Naive thymus-derived CD8-positive, alpha-beta T cell (primary cell): ENCODE measurements around the gene HSP90AB1. TPM values are rescaled to one million over a fixed set of nuclear protein-coding genes. Genes with fewer than 3 reads are reported as not detected.

Source experiments
- ATAC-seq, 2 donors: fragments of 150-1000 bp; cut with Tn5 transposase in 1 of 2; sonication (Bioruptor Pico), chemical (Tn5 transposase) in 1 of 2; 1 replicate in 1 of 2; 2 replicates in 1 of 2; pipeline ENCODE4 v1.10.0; 2021; ENCODE audit warnings: mild to moderate bottlenecking in 2 of 2, moderate library complexity in 2 of 2
- POLR2A ChIA-PET: fragments of 350-600 bp; sonication (Branson Sonifier 250); formaldehyde crosslinking; loops from one replicate; lab custom pipeline; 2021; ENCODE audit warnings: antibody characterized with exemption; lab: Charles Lee
- DNase-seq, 10 donors: peaks; one replicate each; pipeline versions ENCODE4 v3.0.0 to v3.0.0-alpha.2; 2020 to 2022
- H3K27ac Mint-ChIP-seq, 10 donors: one replicate each; pipeline ENCODE4 v1.8.0; 2020 to 2022; ENCODE audit warnings: mild to moderate bottlenecking in 10 of 10, mixed read lengths in 10 of 10, moderate library complexity in 4 of 10, inconsistent platforms in 1 of 10
- H3K27me3 Mint-ChIP-seq, 5 donors: one replicate each; pipeline ENCODE4 v1.8.0; 2021 to 2022; ENCODE audit warnings: mixed read lengths in 5 of 5
- H3K36me3 Mint-ChIP-seq, 3 donors: one replicate each; pipeline ENCODE4 v1.8.0; 2020 to 2022; ENCODE audit warnings: mixed read lengths in 3 of 3, mild to moderate bottlenecking in 2 of 3, inconsistent platforms in 1 of 3
- H3K4me1 Mint-ChIP-seq, 4 donors: one replicate each; pipeline ENCODE4 v1.8.0; 2021 to 2022; ENCODE audit warnings: mixed read lengths in 4 of 4
- H3K4me3 Mint-ChIP-seq, 10 donors: one replicate each; pipeline ENCODE4 v1.8.0; 2020 to 2022; ENCODE audit warnings: mild to moderate bottlenecking in 10 of 10, mixed read lengths in 10 of 10, moderate library complexity in 6 of 10, inconsistent platforms in 1 of 10
- H3K9me3 Mint-ChIP-seq, 9 donors: one replicate each; pipeline ENCODE4 v1.8.0; 2020 to 2022; ENCODE audit warnings: mixed read lengths in 9 of 9, mild to moderate bottlenecking in 3 of 9, inconsistent platforms in 1 of 9, moderate library complexity in 1 of 9
- polyA plus RNA-seq, 3 donors: library from polyadenylated mRNA; unstranded; fragments of 300-500 nt; fragmentation: Illumina TruSeq; gene quantifications; one replicate each; pipeline ENCODE4 v1.2.3, GENCODE V29; 2021
- total RNA-seq, 8 experiments: library from RNA in 2 of 8; stranded (reverse) in 2 of 8; gene quantifications; one replicate each; pipeline ENCODE4 v1.2.3 and lab custom pipeline; 2021 to 2026

Gene HSP90AB1
- total RNA-seq (100 to 1,000 TPM; 480 to 502 TPM), polyA plus RNA-seq (100 to 1,000 TPM; 420 to 607 (median 518) TPM), total RNA-seq (lab: John Stamatoyannopoulos, UW) (610 to 3,928 (median 1,690) reads per million in 6 experiments)

DNA sequence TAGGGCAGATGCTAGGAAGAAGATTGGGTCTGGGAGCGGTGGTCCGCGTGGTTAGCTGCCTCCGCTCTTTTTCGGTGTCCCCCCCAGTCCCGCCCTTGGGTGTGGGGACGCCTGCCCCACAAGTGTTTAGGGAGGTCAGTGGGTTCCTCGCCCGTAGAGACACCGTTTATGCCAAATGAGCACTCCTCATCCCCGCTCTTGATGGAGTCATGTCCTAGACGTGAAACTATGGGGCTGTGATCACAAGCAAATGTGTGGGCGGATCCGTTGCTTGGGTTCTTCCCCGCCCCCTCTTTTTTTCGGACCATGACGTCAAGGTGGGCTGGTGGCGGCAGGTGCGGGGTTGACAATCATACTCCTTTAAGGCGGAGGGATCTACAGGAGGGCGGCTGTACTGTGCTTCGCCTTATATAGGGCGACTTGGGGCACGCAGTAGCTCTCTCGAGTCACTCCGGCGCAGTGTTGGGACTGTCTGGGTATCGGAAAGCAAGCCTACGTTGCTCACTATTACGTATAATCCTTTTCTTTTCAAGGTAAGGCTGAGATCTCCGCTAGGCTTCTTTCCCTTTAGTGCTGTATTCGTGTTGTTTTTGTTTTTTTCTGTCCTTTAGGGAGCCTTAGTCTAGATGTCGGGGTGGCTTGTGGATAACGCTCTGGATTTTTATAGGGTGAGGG, at the start of gene HSP90AB1:
Gene HSP90AB1, plus strand, starts transcription at position 439 of the 675 bp plus-strand sequence. CDS start 1,529 bp downstream, outside the sequence.
- Mint-ChIP-seq H3K4me1 (peaks cover 33 to 56% (median 49%) of the 10 kb centered on the region in 4 donors), H3K9me3 (peaks cover 0 to 4% (median 0%) of the 10 kb centered on the region in 9 donors), H3K36me3 (peaks cover 9 to 42% (median 22%) of the 10 kb centered on the region in 3 donors)

DNA sequence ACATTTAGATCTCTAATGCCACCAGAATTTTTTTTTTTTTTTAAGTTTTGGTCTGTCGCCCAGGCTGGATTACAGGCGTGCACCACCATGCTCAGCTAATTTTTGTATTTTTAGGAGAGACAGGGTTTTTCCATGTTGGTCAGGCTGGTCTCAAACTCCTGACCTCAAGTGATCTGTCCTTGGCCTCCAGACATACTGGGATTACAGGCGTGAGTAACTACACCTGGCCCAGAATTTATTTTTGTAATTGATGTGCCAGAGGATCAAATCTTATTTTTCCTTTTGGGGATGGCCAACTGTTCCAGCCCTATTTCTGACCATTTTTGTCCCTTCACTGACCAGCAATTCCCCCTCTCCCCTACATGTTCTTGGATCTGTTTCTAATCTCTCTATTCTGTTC, 48.2 kb upstream of the HSP90AB1 start:
- H3K9me3 Mint-ChIP-seq = no peaks in the 10 kb centered on the region
- ATAC-seq = no peak
- no peaks in the 10 kb centered on the region for H3K4me1 Mint-ChIP-seq
- DNase-seq = no peak
- POLR2A ChIA-PET = no interaction called here
- H3K27me3 Mint-ChIP-seq = peaks cover 2 to 8% (median 3%) of the 10 kb centered on the region in 5 donors
- H3K27ac Mint-ChIP-seq = no peak overlapping the region
- H3K4me3 Mint-ChIP-seq = no peak overlapping the region
- no peaks in the 10 kb centered on the region for H3K36me3 Mint-ChIP-seq

More for the DNA sequence above, at the start of gene HSP90AB1:
- DNase-seq (peak; percentile 78 to 99 (median 96)), ATAC-seq (peak; percentile 76 to 80)
- Mint-ChIP-seq H3K27me3 (peaks cover 0 to 3% (median 0%) of the 10 kb centered on the region in 5 donors), H3K4me3 (peak within 1 kb of the TSS; percentile 90 to 100 (median 98)), H3K27ac (peak within 1 kb of the TSS; percentile 94 to 100 (median 98))
- POLR2A ChIA-PET = interaction anchor here (0.5 to 6.1 kb wide), 24 partner anchors 9 to 1500 kb away, joined by 3 to 156 read pairs (median 5); partner anchors contain the start of genes AARS2, CDC5L, GTPBP2 and MRPL14

DNA sequence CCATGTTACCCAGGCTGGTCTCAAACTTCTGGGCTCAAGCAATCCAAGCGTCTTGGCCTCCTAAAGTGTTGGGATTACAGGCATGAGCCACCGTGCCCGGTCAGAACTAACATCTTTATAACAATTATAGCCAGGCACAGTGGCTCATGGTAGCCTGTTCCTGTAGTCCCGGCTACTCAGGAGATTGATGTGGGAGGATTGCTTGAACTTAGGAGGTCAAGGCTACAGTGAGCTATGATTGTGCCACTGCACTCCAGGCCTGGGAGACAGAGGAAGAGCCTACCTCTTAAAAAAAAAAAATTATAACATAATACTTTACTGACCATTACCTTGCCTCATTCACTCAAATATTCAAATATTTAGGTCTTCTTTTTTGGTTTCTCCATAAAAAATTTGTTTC, 47.0 kb upstream of the HSP90AB1 start:
- ATAC-seq (no peak), DNase-seq (no peak)
- Mint-ChIP-seq H3K27ac (no peak overlapping the region), H3K27me3 (peaks cover 2 to 8% (median 3%) of the 10 kb centered on the region in 5 donors), H3K4me1 (no peaks in the 10 kb centered on the region), H3K36me3 (no peaks in the 10 kb centered on the region), H3K9me3 (no peaks in the 10 kb centered on the region), H3K4me3 (no peak overlapping the region)
- POLR2A ChIA-PET = no interaction called here

DNA sequence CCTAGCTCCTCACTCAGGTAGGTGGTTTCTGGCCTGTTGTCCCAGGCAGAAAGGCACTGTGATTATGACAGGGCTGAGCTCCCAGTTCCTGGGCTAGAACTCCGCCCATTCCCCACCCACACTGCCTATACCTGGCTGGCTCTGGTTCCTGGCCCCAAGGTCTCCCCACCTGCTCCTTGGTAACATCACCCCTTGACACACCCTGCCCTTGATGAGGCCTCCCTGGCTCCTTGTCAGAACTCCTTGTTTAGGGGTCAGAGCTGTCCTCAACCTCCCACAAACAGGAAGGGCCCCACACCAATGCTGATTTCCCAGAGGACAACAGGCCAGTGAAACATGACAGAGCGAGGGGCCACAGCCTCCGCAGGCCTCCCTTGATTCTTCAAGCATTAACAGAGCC, 45.7 kb upstream of the HSP90AB1 start:
- Mint-ChIP-seq H3K36me3 (no peaks in the 10 kb centered on the region), H3K4me1 (no peaks in the 10 kb centered on the region), H3K27me3 (peaks cover 0 to 8% (median 3%) of the 10 kb centered on the region in 5 donors), H3K9me3 (no peaks in the 10 kb centered on the region), H3K4me3 (no peak overlapping the region), H3K27ac (no peak overlapping the region)
- POLR2A ChIA-PET = no interaction called here
- ATAC-seq (no peak), DNase-seq (no peak)

DNA sequence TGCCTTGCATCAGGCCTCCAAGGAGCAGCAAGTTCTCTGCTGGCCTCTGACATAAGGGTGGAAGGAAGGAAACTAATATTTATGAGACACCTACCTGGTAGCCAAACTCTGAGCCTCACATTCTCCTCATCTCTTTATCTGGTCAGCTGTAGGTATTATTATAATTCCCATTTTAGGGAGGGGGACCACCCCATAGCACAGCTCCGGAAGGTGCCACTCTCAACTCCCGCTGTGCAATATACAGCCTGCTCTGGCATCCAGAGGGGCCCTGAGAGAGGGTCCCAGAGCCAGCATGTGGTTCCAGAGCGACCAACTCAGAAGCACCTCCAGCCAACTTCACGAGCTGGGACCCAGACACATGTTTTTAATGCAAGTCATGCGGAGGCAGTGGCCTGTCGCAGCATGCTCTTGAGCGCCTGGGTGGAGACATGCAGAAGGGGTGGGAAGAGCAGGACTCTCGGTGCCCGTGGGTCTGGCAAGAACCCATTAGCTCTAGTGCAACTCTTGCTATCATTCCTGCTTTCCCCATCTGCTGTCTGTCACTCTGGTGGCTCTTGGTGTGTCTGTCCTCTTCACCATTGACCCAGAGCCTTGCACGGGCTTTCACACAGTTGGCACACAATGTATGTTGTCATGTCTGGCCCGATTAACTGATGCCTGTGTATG, 45.1 kb upstream of the HSP90AB1 start:
- H3K9me3 Mint-ChIP-seq = no peaks in the 10 kb centered on the region
- no peaks in the 10 kb centered on the region for H3K36me3 Mint-ChIP-seq

DNA sequence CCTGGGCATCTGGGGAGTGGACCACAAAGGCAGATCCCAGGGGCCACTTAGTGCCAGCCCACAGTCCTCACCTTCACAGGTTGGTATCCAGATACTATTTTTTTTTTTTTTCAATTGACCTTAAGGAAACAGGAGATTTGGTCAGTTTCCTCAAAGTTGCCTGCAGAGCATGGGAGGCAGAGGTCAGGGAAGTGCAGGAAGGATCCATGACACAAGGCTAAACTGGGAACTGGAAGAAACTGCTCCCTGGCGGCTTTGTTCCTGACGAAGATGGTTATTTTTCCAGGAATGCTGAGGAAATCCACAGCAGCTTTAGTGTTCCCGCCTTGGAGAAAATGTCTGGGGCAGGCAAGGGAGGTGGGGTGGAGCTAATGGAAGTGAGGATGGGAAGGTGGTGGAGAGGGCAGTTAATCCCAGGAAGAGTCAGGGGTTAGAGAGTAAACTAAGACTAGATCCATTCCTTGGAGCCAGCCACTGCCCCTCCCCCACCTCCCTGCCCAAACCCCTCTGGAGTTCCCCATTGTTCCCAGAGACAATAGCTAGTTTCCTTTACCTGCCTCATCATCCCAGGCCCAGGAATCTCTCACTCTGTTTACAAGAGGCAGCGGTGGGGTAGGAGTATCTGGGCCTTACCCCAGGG, 44.4 kb upstream of the HSP90AB1 start:
- H3K4me1 Mint-ChIP-seq = no peaks in the 10 kb centered on the region
- H3K9me3 Mint-ChIP-seq = no peaks in the 10 kb centered on the region
- H3K4me3 Mint-ChIP-seq = no peak overlapping the region
- POLR2A ChIA-PET = interaction anchor here (1.3 kb wide), 1 partner anchor 11 kb away, joined by 3 read pairs; no protein-coding TSS in a partner anchor
- no peaks in the 10 kb centered on the region for H3K36me3 Mint-ChIP-seq
- DNase-seq = no peak
- ATAC-seq = no peak
- H3K27me3 Mint-ChIP-seq = peaks cover 0 to 8% (median 3%) of the 10 kb centered on the region in 5 donors
- H3K27ac Mint-ChIP-seq = no peak overlapping the region

More for the DNA sequence above, 45.1 kb upstream of the HSP90AB1 start:
- Mint-ChIP-seq H3K4me1 (no peaks in the 10 kb centered on the region), H3K27me3 (peaks cover 0 to 8% (median 3%) of the 10 kb centered on the region in 5 donors), H3K27ac (peak overlapping the region in 1 of 10 donors; percentile 14), H3K4me3 (no peak overlapping the region)
- no peak for ATAC-seq
- POLR2A ChIA-PET = no interaction called here
- no peak for DNase-seq

DNA sequence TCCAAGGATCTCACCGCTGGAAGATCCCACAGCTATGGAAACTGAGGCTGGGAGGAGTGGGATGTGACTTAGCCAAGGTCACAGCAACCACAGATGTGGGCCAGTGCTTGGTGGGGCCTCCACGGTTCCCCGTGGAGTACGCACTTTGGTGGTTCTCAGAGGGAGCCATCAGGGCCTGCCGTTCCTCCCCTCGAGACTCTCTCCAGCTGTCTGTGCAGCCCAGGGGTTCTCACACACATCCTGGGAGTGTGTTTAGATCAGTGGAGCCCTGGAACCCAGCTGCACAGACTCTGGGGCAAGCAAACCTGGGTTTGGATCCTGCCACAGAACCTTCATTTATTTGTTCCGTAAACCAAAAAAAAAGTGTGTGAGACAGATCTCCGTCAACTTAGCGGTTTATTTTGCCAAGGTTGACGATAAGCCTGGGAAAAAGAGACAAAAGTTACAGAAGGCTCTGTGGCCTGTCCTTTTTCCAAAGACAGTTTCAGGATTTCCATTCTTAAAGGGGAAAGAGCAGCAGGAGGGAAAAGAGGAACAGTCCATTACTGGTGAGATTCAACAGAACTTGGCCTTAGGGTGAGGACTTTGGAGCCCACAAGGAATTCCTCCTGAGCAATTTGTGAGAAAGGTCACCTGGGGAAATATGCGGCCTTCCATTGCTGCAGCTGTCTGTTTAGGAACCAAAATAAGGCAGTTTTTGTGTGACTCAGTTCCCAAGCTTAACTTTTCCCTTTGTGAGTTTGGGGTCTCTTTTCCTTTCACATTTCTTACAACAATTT, 43.7 kb upstream of the HSP90AB1 start:
- POLR2A ChIA-PET = interaction anchor here (1.3 kb wide), 1 partner anchor 11 kb away, joined by 3 read pairs; no protein-coding TSS in a partner anchor
- H3K27me3 Mint-ChIP-seq = peaks cover 0 to 8% (median 3%) of the 10 kb centered on the region in 5 donors
- no peak overlapping the region for H3K4me3 Mint-ChIP-seq
- no peak for DNase-seq
- H3K27ac Mint-ChIP-seq = peak overlapping the region in 1 of 10 donors; percentile 13
- no peaks in the 10 kb centered on the region for H3K9me3 Mint-ChIP-seq
- ATAC-seq = no peak
- H3K36me3 Mint-ChIP-seq = no peaks in the 10 kb centered on the region
- no peaks in the 10 kb centered on the region for H3K4me1 Mint-ChIP-seq

DNA sequence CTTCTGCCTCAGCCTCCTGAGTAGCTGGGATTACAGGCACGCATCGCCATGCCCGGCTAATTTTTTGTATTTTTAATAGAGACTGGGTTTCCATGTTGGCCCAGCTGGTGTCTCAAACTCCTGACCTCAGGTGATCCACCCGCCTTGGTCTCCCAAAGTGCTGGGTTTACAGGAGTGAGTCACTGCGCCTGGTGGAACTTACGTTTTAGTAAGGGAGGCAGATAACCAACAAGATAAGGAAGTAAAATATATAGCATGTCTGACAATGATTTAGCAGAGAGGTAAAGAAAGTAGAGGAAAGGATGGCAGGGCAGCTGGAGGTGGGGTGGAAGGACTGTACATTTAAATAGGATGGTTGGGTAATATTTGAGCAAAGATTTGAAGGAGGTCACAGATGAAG, 42.9 kb upstream of the HSP90AB1 start:
- ATAC-seq = no peak
- H3K9me3 Mint-ChIP-seq = no peaks in the 10 kb centered on the region

DNA sequence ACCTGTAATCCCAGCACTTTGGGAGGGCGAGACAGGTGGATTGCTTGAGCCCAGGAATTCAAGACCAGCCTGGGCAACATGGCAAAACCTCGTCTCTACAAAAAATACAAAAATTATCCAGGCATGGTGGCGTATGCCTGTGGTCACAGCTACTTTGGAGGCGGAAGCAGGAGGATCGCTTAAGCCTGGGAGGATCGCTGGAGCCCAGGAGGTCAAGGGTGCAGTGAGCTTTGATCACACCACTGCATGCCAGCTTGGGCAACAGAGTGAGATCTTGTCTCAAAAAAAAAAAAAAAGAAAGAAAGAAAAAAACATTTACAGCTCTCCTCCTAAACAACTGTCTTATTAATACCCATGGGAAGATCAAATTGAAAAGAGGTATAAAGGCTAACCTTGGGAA, 38.9 kb upstream of the HSP90AB1 start:
- Mint-ChIP-seq H3K9me3 (no peaks in the 10 kb centered on the region), H3K27ac (no peak overlapping the region), H3K4me3 (no peak overlapping the region), H3K36me3 (no peaks in the 10 kb centered on the region), H3K4me1 (no peaks in the 10 kb centered on the region), H3K27me3 (peaks cover 0 to 3% (median 0%) of the 10 kb centered on the region in 5 donors)
- POLR2A ChIA-PET = no interaction called here
- DNase-seq = no peak
- no peak for ATAC-seq

More for the DNA sequence above, 42.9 kb upstream of the HSP90AB1 start:
- POLR2A ChIA-PET = no interaction called here
- Mint-ChIP-seq H3K27me3 (peaks cover 0 to 8% (median 3%) of the 10 kb centered on the region in 5 donors), H3K4me1 (no peaks in the 10 kb centered on the region), H3K4me3 (no peak overlapping the region), H3K36me3 (no peaks in the 10 kb centered on the region), H3K27ac (no peak overlapping the region)
- no peak for DNase-seq

DNA sequence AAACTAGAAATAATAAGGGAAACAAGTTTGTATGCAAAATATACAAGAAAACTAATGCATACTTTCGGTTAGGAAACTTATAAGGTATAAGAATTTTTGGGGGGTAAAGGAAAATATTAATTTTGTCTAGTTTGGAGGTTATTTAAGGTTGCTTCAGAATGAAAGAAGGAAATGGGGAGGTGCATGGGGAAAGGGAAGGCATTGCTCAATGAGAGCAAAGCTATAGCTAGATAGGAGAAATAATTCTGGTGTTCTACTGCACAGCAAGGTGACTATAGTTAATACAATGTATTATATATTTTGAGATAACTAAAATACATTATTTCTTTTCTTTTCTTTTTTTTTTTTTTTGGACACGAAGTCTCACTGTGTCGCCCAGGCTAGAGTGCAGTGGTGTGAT, 35.6 kb upstream of the HSP90AB1 start:
- DNase-seq (no peak), ATAC-seq (no peak)
- Mint-ChIP-seq H3K27me3 (peaks cover 0 to 4% (median 3%) of the 10 kb centered on the region in 5 donors), H3K4me1 (no peaks in the 10 kb centered on the region), H3K4me3 (no peak overlapping the region), H3K27ac (no peak overlapping the region), H3K36me3 (no peaks in the 10 kb centered on the region), H3K9me3 (no peaks in the 10 kb centered on the region)
- POLR2A ChIA-PET = no interaction called here

DNA sequence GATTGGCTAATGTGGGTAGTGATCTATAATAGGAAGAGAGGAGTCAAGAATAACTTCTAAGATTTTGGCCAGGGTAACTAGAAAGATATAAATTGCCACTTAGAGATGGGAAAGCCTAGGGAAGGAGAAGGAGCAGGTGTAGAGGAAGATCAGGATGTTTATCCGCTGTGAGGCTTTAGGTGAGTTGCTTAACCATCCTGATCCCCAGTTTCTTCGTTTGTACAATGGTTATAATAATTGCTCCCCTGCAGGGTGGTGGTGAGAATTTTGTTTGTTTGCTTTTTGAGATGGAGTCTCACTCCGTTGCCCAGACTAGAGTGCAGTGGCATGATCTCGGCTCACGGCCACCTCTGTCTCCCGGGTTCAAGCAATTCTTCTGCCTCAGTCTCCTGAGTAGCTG, 32.6 kb upstream of the HSP90AB1 start:
- H3K9me3 Mint-ChIP-seq = no peaks in the 10 kb centered on the region
- H3K27ac Mint-ChIP-seq = no peak overlapping the region
- peaks cover 0 to 10% (median 7%) of the 10 kb centered on the region in 4 donors for H3K4me1 Mint-ChIP-seq
- no peak for DNase-seq
- H3K27me3 Mint-ChIP-seq = peaks cover 0 to 7% (median 4%) of the 10 kb centered on the region in 5 donors
- no peak overlapping the region for H3K4me3 Mint-ChIP-seq
- no peaks in the 10 kb centered on the region for H3K36me3 Mint-ChIP-seq
- ATAC-seq = no peak
- POLR2A ChIA-PET = interaction anchor here (0.9 kb wide), 1 partner anchor 11 kb away, joined by 3 read pairs; no protein-coding TSS in a partner anchor
